ENCODE data around the gene COG6.
A peak's percentile ranks its signal among the peaks of the same experiment; 100 is the strongest.

COG6 gene

GRCh38 chr13:39655569-39656324 is at the start of gene COG6:
COG6 (plus strand) TSS chr13:39655662; CDS start chr13:39655727, 65 bp downstream.
- Mint-ChIP-seq H3K9me3 (no peaks in the 10 kb centered on the region), H3K27me3 (peaks cover 5 to 6% of the 10 kb centered on the region in 2 donors), H3K36me3 (peaks cover 0 to 2% of the 10 kb centered on the region in 2 donors), H3K27ac (peak within 1 kb of the TSS; percentile 94), H3K4me3 (peak within 1 kb of the TSS; percentile 94 to 95), H3K4me1 (peaks cover 18 to 28% of the 10 kb centered on the region in 2 donors)
- peak; percentile 88 for DNase-seq
- peak; percentile 94 for ATAC-seq (replicated peaks)

- no peaks in the 10 kb centered on the region for H3K9me3 Mint-ChIP-seq
- no peak for ATAC-seq (replicated peaks)
- DNase-seq = no peak
- H3K27ac Mint-ChIP-seq = no peak overlapping the region
- no peaks in the 10 kb centered on the region for H3K36me3 Mint-ChIP-seq
- H3K27me3 Mint-ChIP-seq = peaks cover 36 to 38% of the 10 kb centered on the region in 2 donors
- no peak overlapping the region for H3K4me3 Mint-ChIP-seq
- H3K4me1 Mint-ChIP-seq = peaks cover 8 to 15% of the 10 kb centered on the region in 2 donors
Measured at GRCh38 chr13:39605677-39606320, 49.7 kb upstream of the COG6 start.

GRCh38 chr13:39607876-39608275 is 47.6 kb upstream of the COG6 start:
- H3K27ac Mint-ChIP-seq = no peak overlapping the region
- no peak for ATAC-seq (replicated peaks)

GRCh38 chr13:39612023-39612637 is 43.3 kb upstream of the COG6 start:
- Mint-ChIP-seq H3K4me1 (no peaks in the 10 kb centered on the region), H3K27ac (no peak overlapping the region), H3K4me3 (no peak overlapping the region), H3K27me3 (peaks cover 7 to 10% of the 10 kb centered on the region in 2 donors), H3K9me3 (no peaks in the 10 kb centered on the region), H3K36me3 (no peaks in the 10 kb centered on the region)
- ATAC-seq (replicated peaks) = peak; percentile 25 to 38
- DNase-seq = peak; percentile 13

More at GRCh38 chr13:39607876-39608275, 47.6 kb upstream of the COG6 start:
- no peak overlapping the region for H3K4me3 Mint-ChIP-seq
- H3K27me3 Mint-ChIP-seq = peaks cover 25 to 27% of the 10 kb centered on the region in 2 donors
- H3K4me1 Mint-ChIP-seq = peaks cover 3 to 7% of the 10 kb centered on the region in 2 donors
- no peak for DNase-seq
- no peaks in the 10 kb centered on the region for H3K36me3 Mint-ChIP-seq
- H3K9me3 Mint-ChIP-seq = no peaks in the 10 kb centered on the region

- H3K27ac Mint-ChIP-seq = no peak overlapping the region
- no peak overlapping the region for H3K4me3 Mint-ChIP-seq
- no peaks in the 10 kb centered on the region for H3K4me1 Mint-ChIP-seq
- DNase-seq = peak; percentile 8
- peak; percentile 69 to 73 for ATAC-seq (replicated peaks)
- peaks cover 14% of the 10 kb centered on the region in 2 donors for H3K27me3 Mint-ChIP-seq
- H3K36me3 Mint-ChIP-seq = no peaks in the 10 kb centered on the region
- H3K9me3 Mint-ChIP-seq = no peaks in the 10 kb centered on the region
Measured at GRCh38 chr13:39616087-39616694, 39.3 kb upstream of the COG6 start.

- no peak overlapping the region for H3K4me3 Mint-ChIP-seq
- H3K9me3 Mint-ChIP-seq = no peaks in the 10 kb centered on the region
- no peaks in the 10 kb centered on the region for H3K4me1 Mint-ChIP-seq
- DNase-seq (no peak), ATAC-seq (replicated peaks) (no peak)
- H3K36me3 Mint-ChIP-seq = no peaks in the 10 kb centered on the region
- H3K27ac Mint-ChIP-seq = no peak overlapping the region
- H3K27me3 Mint-ChIP-seq = peaks cover 16 to 22% of the 10 kb centered on the region in 2 donors
Measured at GRCh38 chr13:39618561-39618960, 36.9 kb upstream of the COG6 start.

- Mint-ChIP-seq H3K4me1 (no peaks in the 10 kb centered on the region), H3K27ac (no peak overlapping the region), H3K9me3 (no peaks in the 10 kb centered on the region), H3K36me3 (no peaks in the 10 kb centered on the region), H3K4me3 (no peak overlapping the region), H3K27me3 (peaks cover 16 to 22% of the 10 kb centered on the region in 2 donors)
- no peak for DNase-seq
- ATAC-seq (replicated peaks) = no peak
Measured at GRCh38 chr13:39623466-39623865, 32.0 kb upstream of the COG6 start.

- H3K4me1 Mint-ChIP-seq = no peaks in the 10 kb centered on the region
- H3K36me3 Mint-ChIP-seq = peaks cover 0 to 5% of the 10 kb centered on the region in 2 donors
- no peak overlapping the region for H3K27ac Mint-ChIP-seq
- no peak for DNase-seq
- no peak for ATAC-seq (replicated peaks)
- peaks cover 13 to 15% of the 10 kb centered on the region in 2 donors for H3K9me3 Mint-ChIP-seq
- no peak overlapping the region for H3K4me3 Mint-ChIP-seq
- H3K27me3 Mint-ChIP-seq = peaks cover 22 to 30% of the 10 kb centered on the region in 2 donors
Measured at GRCh38 chr13:39631307-39631706, 24.2 kb upstream of the COG6 start.

GRCh38 chr13:39632994-39633393 is 22.5 kb upstream of the COG6 start:
- peaks cover 0 to 5% of the 10 kb centered on the region in 2 donors for H3K36me3 Mint-ChIP-seq
- ATAC-seq (replicated peaks) (no peak), DNase-seq (no peak)
- no peaks in the 10 kb centered on the region for H3K4me1 Mint-ChIP-seq
- no peak overlapping the region for H3K27ac Mint-ChIP-seq
- H3K4me3 Mint-ChIP-seq = no peak overlapping the region
- H3K9me3 Mint-ChIP-seq = peaks cover 13 to 16% of the 10 kb centered on the region in 2 donors
- H3K27me3 Mint-ChIP-seq = peaks cover 31 to 36% of the 10 kb centered on the region in 2 donors

GRCh38 chr13:39635564-39635963 is 19.9 kb upstream of the COG6 start:
- ATAC-seq (replicated peaks) (no peak), DNase-seq (no peak)
- Mint-ChIP-seq H3K27me3 (peaks cover 43 to 48% of the 10 kb centered on the region in 2 donors), H3K36me3 (peaks cover 0 to 3% of the 10 kb centered on the region in 2 donors), H3K4me3 (no peak overlapping the region), H3K27ac (no peak overlapping the region), H3K9me3 (peaks cover 13 to 16% of the 10 kb centered on the region in 2 donors), H3K4me1 (no peaks in the 10 kb centered on the region)

- no peak overlapping the region for H3K27ac Mint-ChIP-seq
- DNase-seq (no peak), ATAC-seq (replicated peaks) (no peak)
- H3K4me3 Mint-ChIP-seq = no peak overlapping the region
- H3K36me3 Mint-ChIP-seq = no peaks in the 10 kb centered on the region
- H3K9me3 Mint-ChIP-seq = peaks cover 0 to 4% of the 10 kb centered on the region in 2 donors
- no peaks in the 10 kb centered on the region for H3K4me1 Mint-ChIP-seq
- H3K27me3 Mint-ChIP-seq = peaks cover 32 to 40% of the 10 kb centered on the region in 2 donors
Measured at GRCh38 chr13:39637890-39638289, 17.6 kb upstream of the COG6 start.

- no peak for DNase-seq
- Mint-ChIP-seq H3K9me3 (peaks cover 0 to 2% of the 10 kb centered on the region in 2 donors), H3K36me3 (no peaks in the 10 kb centered on the region), H3K4me3 (no peak overlapping the region), H3K4me1 (no peaks in the 10 kb centered on the region), H3K27ac (no peak overlapping the region), H3K27me3 (peaks cover 27 to 28% of the 10 kb centered on the region in 2 donors)
- no peak for ATAC-seq (replicated peaks)
Measured at GRCh38 chr13:39641645-39642044, 13.8 kb upstream of the COG6 start.

- no peak overlapping the region for H3K27ac Mint-ChIP-seq
- H3K9me3 Mint-ChIP-seq = no peaks in the 10 kb centered on the region
- ATAC-seq (replicated peaks) = no peak
- DNase-seq = no peak
- H3K4me1 Mint-ChIP-seq = no peaks in the 10 kb centered on the region
- H3K4me3 Mint-ChIP-seq = no peak overlapping the region
- peaks cover 2 to 8% of the 10 kb centered on the region in 2 donors for H3K27me3 Mint-ChIP-seq
- H3K36me3 Mint-ChIP-seq = no peaks in the 10 kb centered on the region
Measured at GRCh38 chr13:39646122-39646521, 9.3 kb upstream of the COG6 start.

- no peaks in the 10 kb centered on the region for H3K9me3 Mint-ChIP-seq
Measured at GRCh38 chr13:39655041-39655568, 357 bp upstream of the COG6 start.

More at GRCh38 chr13:39655041-39655568, 357 bp upstream of the COG6 start:
- peaks cover 0 to 2% of the 10 kb centered on the region in 2 donors for H3K36me3 Mint-ChIP-seq
- H3K27me3 Mint-ChIP-seq = peaks cover 5 to 6% of the 10 kb centered on the region in 2 donors
- peak overlapping the region; percentile 94 to 95 for H3K4me3 Mint-ChIP-seq
- peaks cover 18 to 28% of the 10 kb centered on the region in 2 donors for H3K4me1 Mint-ChIP-seq
- no peak for DNase-seq
- peak overlapping the region; percentile 94 for H3K27ac Mint-ChIP-seq
- peak; percentile 10 to 18 for ATAC-seq (replicated peaks)

Measured in stimulated activated naive B cell treated with anti-CD40 and anti-IgM and Interleukin-4, amounts not matched to agents 10 μg/mL and 1 μg/mL and 100 μg/mL, for 72 hours (primary cell).